Heart left ventricle (tissue), 16 donors: ENCODE data around the gene PSMB4. TPM values are rescaled to one million over a fixed set of nuclear protein-coding genes. Genes with fewer than 3 reads are reported as not detected.
"Not testable (repeated sequence)": the region's sequence is repeated elsewhere in the genome, so short reads cannot be mapped to it uniquely, and the experiment has no call there.

Experiments used
- ATAC-seq, 4 donors: fragments of 200-7000 bp; cut with Tn5 transposase; one replicate each; pipeline ENCODE4 v1.9.1; 2020 to 2022; ENCODE audit warnings: moderate library complexity in 4 of 4, mild to moderate bottlenecking in 3 of 4, moderate number of reproducible peaks in 1 of 4
- DNase-seq, 5 donors: peaks; one replicate each; pipeline ENCODE4 v3.0.0-alpha.2; 2020
- H3K27ac ChIP-seq, 12 donors: fragments of 200-600 bp; sonication (generic) in 4 of 12; one replicate each; pipeline versions ENCODE4 v1.5.0 to v1.8.0; 2016 to 2022; ENCODE audit warnings: mild to moderate bottlenecking in 2 of 12
- H3K27me3 ChIP-seq, 9 donors: fragments of 200-600 bp; sonication (generic) in 2 of 9; one replicate each; pipeline versions ENCODE4 v1.5.1 to v1.8.0; 2016 to 2022; ENCODE audit warnings: mild to moderate bottlenecking in 3 of 9
- H3K36me3 ChIP-seq, 9 donors: fragments of 200-600 bp; sonication (generic) in 2 of 9; one replicate each; pipeline versions ENCODE4 v1.5.0 to v1.8.0; 2018 to 2022; ENCODE audit warnings: mild to moderate bottlenecking in 2 of 9
- H3K4me1 ChIP-seq, 12 donors: fragments of 200-600 bp; sonication (generic) in 4 of 12; one replicate each; pipeline versions ENCODE4 v1.5.0 to v1.8.0; 2016 to 2022; ENCODE audit warnings: mild to moderate bottlenecking in 3 of 12
- H3K4me3 ChIP-seq, 12 donors: fragments of 200-600 bp; sonication (generic) in 4 of 12; one replicate each; pipeline versions ENCODE4 v1.5.0 to v1.8.0; 2017 to 2022; ENCODE audit warnings: mild to moderate bottlenecking in 9 of 12, moderate library complexity in 4 of 12
- H3K9me3 ChIP-seq, 12 donors: fragments of 200-600 bp; sonication (generic) in 4 of 12; one replicate each; pipeline versions ENCODE4 v1.5.0 to v1.8.0; 2016 to 2022; ENCODE audit warnings: mild to moderate bottlenecking in 1 of 12
- CTCF ChIP-seq, 12 donors: fragments of 200-600 bp; sonication (generic) in 4 of 12; IDR thresholded peaks; one replicate each; pipeline versions ENCODE4 v1.5.0 to v1.8.0; 2018 to 2022; ENCODE audit warnings: antibody characterized with exemption in 12 of 12, mild to moderate bottlenecking in 5 of 12
- POLR2A ChIP-seq, 2 donors: fragments of 450-650 bp; IDR thresholded peaks; one replicate each; pipeline ENCODE4 v1.6.1; 2017; ENCODE audit warnings: antibody characterized with exemption in 2 of 2, mild to moderate bottlenecking in 2 of 2, moderate library complexity in 2 of 2
- WGBS, 4 donors: extraction: QIAGEN DNeasy Blood & Tissue Kit in 2 of 4; methylation state at CpG; one replicate each; pipeline versions ENCODE4 v1.1.5 to v1.1.7; 2013 to 2018; 5-methylcytosine and 5-hydroxymethylcytosine counted together
- intact Hi-C, 10 donors: fragments of 100-400 bp; cut with DNase I; formaldehyde crosslinking; loops; one replicate each; pipeline versions ENCODE4 v1.11.1 to v1.14.2; 2022
- polyA plus RNA-seq, 2 donors: library from polyadenylated mRNA; stranded (reverse); fragments of 200-250 nt; gene quantifications; one replicate each; pipeline ENCODE4 v1.2.3, GENCODE V29; 2013
- total RNA-seq, 9 donors: library from RNA; depleted of rRNA in 2 of 9; stranded (reverse); fragments of >200 nt in 2 of 9; fragmentation: NEBNext Ultra II Directional in 3 of 9; extraction: Animal tissue kit (Norgen Biotek cat#: 25700) in 3 of 9; gene quantifications; one replicate each; pipeline versions ENCODE4 v1.1.0 to v1.2.4, GENCODE V29; 2016 to 2023
- donor health status: ischemic (EF 13 %, LVEDD 7.1; RV severe dilation, severe dysfunction).
- donor health status: healthy with polysubstance abuse.
- donor health status: DM: no; HTN: yes; CAD: no.
- donor health status: DM: no; HTN: no; CAD: no.
- donor health status: ischemic (EF 25% LVEDD 6.9; RV normal size, moderate dysfunction).
- donor health status: ischemic (EF 25% LVEDD 5.7; RV mildly dilated, moderate dysfunction).
- donor health status: healthy.
- donor health status: DM: yes; HTN: yes; CAD: no.
- donor health status: ischemic (EF 35%, LVEDD 5.7; RV mildly dilated, moderate dysfunction).
- donor health status: nonischemic (EF 11% LVEDD 7.7; RV severe dilation, severe dysfunction).
- donor health status: DM: yes; HTN: yes; CAD: no.
- donor health status: PGD.
- donor health status: ischemic (EF 29% LVEDD 5.4; RV normal size, mild dysfunction).
- donor health status: nonischemic (EF 23%, LVEDD 6.1; RV moderate dilation, normal function).

The PSMB4 gene
- total and polyA plus RNA-seq, 11 donors, result 173 to 367 (median 212) TPM

- TF ChIP-seq POLR2A (IDR thresholded peaks at IDR 0.05) (no peak), CTCF (IDR thresholded peaks at IDR 0.05) (no peak)
- H3K27ac ChIP-seq, result no peak overlapping the region
- H3K27me3 ChIP-seq, result no peaks in the 10 kb centered on the region
- H3K36me3 ChIP-seq, result no peaks in the 10 kb centered on the region
- no peak overlapping the region for H3K4me3 ChIP-seq
- intact Hi-C loops, result loop anchor here in 3 of 10 donors (5.0 to 10.0 kb wide), 3 partner anchors 89 to 99 kb away; no protein-coding TSS in a partner anchor
- peaks cover 0 to 7% (median 0%) of the 10 kb centered on the region in 12 donors for H3K9me3 ChIP-seq
- no peaks in the 10 kb centered on the region for H3K4me1 ChIP-seq
- DNase-seq (no peak), ATAC-seq (no peak)
Observed at GRCh38 chr1:151393583-151393982, 5.8 kb upstream of the PSMB4 start.

DNA sequence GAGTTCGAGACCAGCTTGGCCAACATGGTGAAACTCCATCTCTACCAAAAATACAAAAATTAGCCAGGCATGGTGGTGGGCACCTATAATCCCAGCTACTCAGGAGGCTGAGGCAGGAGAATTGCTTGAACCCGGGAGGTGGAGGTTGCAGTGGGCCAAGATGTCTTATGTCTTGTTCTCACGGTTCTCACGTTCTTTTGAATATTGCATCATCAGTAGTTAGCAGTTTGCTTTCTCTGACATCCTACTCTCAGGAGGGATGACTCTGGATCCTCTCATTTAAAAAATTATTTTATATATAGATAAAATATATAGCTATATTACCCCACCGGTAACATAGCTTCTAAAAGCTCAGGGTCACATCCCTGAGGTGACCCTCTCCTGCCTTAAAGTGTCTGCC is 3.1 kb upstream of the PSMB4 start:
- 68 to 83% (median 80%) methylated on average over 5 of the region's 5 CpGs for WGBS, 4 donors
- not testable (repeated sequence) for H3K4me3 ChIP-seq, DNase-seq, ATAC-seq, H3K27ac ChIP-seq, H3K27me3 ChIP-seq, H3K9me3 ChIP-seq
- Histone ChIP-seq H3K36me3 (peaks cover 0 to 11% (median 10%) of the 10 kb centered on the region in 9 donors), H3K4me1 (peaks cover 3 to 14% (median 13%) of the 10 kb centered on the region in 12 donors)
- intact Hi-C loops, result loop anchor here in 7 of 10 donors (5.0 to 10.0 kb wide), 7 partner anchors 49 to 101 kb away; partner anchors contain the start of genes RFX5 (in 4 of the 7) and PI4KB (in 1 of the 7)

DNA sequence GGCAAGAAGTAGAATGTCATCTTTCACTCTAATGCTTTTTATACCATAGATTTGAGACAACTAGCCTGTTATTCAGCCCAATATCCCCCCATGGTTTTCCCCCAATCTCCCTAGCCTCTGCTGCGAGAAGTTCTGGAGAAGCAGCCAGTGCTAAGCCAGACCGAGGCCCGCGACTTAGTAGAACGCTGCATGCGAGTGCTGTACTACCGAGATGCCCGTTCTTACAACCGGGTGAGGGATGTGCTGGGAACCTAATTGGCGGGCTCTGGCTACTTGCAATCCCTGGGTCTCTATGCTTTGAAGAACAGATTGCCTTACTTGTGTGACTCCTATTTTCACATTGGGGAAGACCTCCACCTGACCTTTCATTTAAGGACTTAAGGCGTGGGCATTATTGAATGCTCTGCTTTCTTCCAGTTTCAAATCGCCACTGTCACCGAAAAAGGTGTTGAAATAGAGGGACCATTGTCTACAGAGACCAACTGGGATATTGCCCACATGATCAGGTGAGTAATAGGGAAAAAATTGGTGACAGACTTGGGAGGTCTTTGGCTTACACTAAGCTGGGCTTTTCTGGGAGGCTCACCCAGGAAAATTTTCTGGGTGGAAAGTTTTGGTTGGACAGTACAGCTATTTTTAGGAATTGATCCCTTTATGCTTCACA is 1.9 kb downstream of the PSMB4 start:
- peak overlapping the region in 2 of 12 donors; percentile 63 to 82 for H3K4me3 ChIP-seq
- ATAC-seq (no peak), DNase-seq (no peak)
- no peak for TF ChIP-seq CTCF (IDR thresholded peaks at IDR 0.05)
- no peak for TF ChIP-seq POLR2A (IDR thresholded peaks at IDR 0.05)
- no peak overlapping the region for H3K27ac ChIP-seq
- peaks cover 0 to 61% (median 59%) of the 10 kb centered on the region in 9 donors for H3K36me3 ChIP-seq
- H3K4me1 ChIP-seq, result peaks cover 3 to 22% (median 14%) of the 10 kb centered on the region in 12 donors
- no peaks in the 10 kb centered on the region for H3K27me3 ChIP-seq
- intact Hi-C loops, result loop anchor here in 3 of 10 donors (5.0 to 10.0 kb wide), 3 partner anchors 96 to 206 kb away; partner anchors contain the start of genes PIP5K1A (in 1 of the 3) and VPS72 (in 1 of the 3)
- no peaks in the 10 kb centered on the region for H3K9me3 ChIP-seq
- WGBS, 4 donors, result 86 to 92% (median 89%) methylated on average over 13 of the region's 13 CpGs

DNA sequence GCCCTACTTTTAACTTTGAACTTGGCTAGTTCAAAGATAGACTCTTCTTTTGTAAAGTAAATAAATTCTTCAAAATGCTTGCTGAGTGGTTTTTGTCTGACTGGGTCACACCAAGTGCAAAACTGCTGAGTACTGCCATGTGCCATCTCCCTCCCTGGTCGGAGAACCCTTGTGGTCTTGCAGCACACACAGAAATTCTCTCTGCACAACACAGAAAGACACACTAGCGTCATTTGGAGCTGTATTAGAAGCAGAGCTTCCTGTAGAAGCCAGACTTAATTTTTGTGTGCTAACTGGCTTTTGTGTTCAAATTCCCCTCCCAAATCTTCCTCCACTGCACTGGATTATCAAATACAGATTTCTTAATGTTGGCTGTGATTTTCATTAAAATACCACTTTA is 2.5 kb downstream of the PSMB4 start:
- no peak overlapping the region for H3K27ac ChIP-seq
- H3K4me1 ChIP-seq, result peaks cover 3 to 22% (median 14%) of the 10 kb centered on the region in 12 donors
- 81 to 89% (median 86%) methylated on average over 2 of the region's 2 CpGs for WGBS, 4 donors
- H3K27me3 ChIP-seq, result no peaks in the 10 kb centered on the region
- ATAC-seq (no peak), DNase-seq (no peak)
- no peak overlapping the region for H3K4me3 ChIP-seq
- H3K9me3 ChIP-seq, result no peaks in the 10 kb centered on the region
- H3K36me3 ChIP-seq, result peaks cover 0 to 67% (median 66%) of the 10 kb centered on the region in 9 donors
- intact Hi-C loops, result loop anchor here in 3 of 10 donors (5.0 to 10.0 kb wide), 3 partner anchors 97 to 207 kb away; partner anchors contain the start of genes PIP5K1A (in 1 of the 3) and VPS72 (in 1 of the 3)
- no peak for TF ChIP-seq POLR2A (IDR thresholded peaks at IDR 0.05)
- no peak for TF ChIP-seq CTCF (IDR thresholded peaks at IDR 0.05)
